ENCODE results near the gene ZKSCAN3.

Gene ZKSCAN3

GRCh38 chr6:28347119-28347518 lies 2.6 kb upstream of the ZKSCAN3 start:
- Histone ChIP-seq H3K18ac (ENCODE audit: low read length) (no peak overlapping the region), H3K4me3 (ENCODE audit: low read length) (no peak overlapping the region), H3K4me1 (ENCODE audit: control insufficient read depth, low read depth, low read length) (no peaks in the 10 kb centered on the region), H3K27ac (ENCODE audit: low read depth, low read length) (no peak overlapping the region), H2BK5ac (ENCODE audit: low read length) (no peak overlapping the region), H3K4ac (ENCODE audit: low read depth, low read length) (no peak overlapping the region), H3K27me3 (ENCODE audit: insufficient read depth, low read length, poor library complexity) (no peaks in the 10 kb centered on the region), H3K56ac (ENCODE audit: low read length) (no peak overlapping the region), H3K79me2 (ENCODE audit: control insufficient read depth, insufficient read depth, low read length) (peaks cover 9% of the 10 kb centered on the region), H2AK5ac (ENCODE audit: low read length) (no peak overlapping the region), H4K5ac (ENCODE audit: low read length) (no peak overlapping the region), H3K36me3 (ENCODE audit: control insufficient read depth, insufficient read depth, low read length) (no peaks in the 10 kb centered on the region), H3K79me1 (ENCODE audit: low read length) (peaks cover 4% of the 10 kb centered on the region), H3K4me2 (ENCODE audit: low read length) (no peak overlapping the region), H3K9ac (ENCODE audit: low read length) (no peak overlapping the region), H4K8ac (ENCODE audit: low read depth, low read length) (no peak overlapping the region), H3K23ac (ENCODE audit: low read length) (no peak overlapping the region), H2BK120ac (ENCODE audit: low read depth, low read length) (no peak overlapping the region), H2BK15ac (replicated peaks; ENCODE audit: low read depth) (no peak overlapping the region)
- peak; percentile 25 for DNase-seq
- no CpG with 5 or more reads among the region's 2 CpGs for WGBS (ENCODE audit: extremely low coverage, insufficient coverage, low lambda C conversion rate)

GRCh38 chr6:28349344-28349891 lies 329 bp upstream of the ZKSCAN3 start:
- no peak overlapping the region for H3K27ac ChIP-seq (ENCODE audit: low read depth, low read length)
- peak overlapping the region; percentile 19 for H3K4me2 ChIP-seq (ENCODE audit: low read length)
- no CpG with 5 or more reads among the region's 9 CpGs for WGBS (ENCODE audit: extremely low coverage, insufficient coverage, low lambda C conversion rate)

GRCh38 chr6:28351087-28351486 lies 1.3 kb downstream of the ZKSCAN3 start:
- H3K4me3 ChIP-seq (ENCODE audit: low read length): no peak overlapping the region
- peak overlapping the region; percentile 21 for H3K9ac ChIP-seq (ENCODE audit: low read length)
- H3K23ac ChIP-seq (ENCODE audit: low read length): no peak overlapping the region
- no peak overlapping the region for H2BK120ac ChIP-seq (ENCODE audit: low read depth, low read length)
- peaks cover 5% of the 10 kb centered on the region for H3K79me1 ChIP-seq (ENCODE audit: low read length)
- H4K8ac ChIP-seq (ENCODE audit: low read depth, low read length): no peak overlapping the region
- H3K4ac ChIP-seq (ENCODE audit: low read depth, low read length): no peak overlapping the region
- H2BK5ac ChIP-seq (ENCODE audit: low read length): no peak overlapping the region
- no peak for DNase-seq
- no peak overlapping the region for H2BK15ac ChIP-seq (replicated peaks; ENCODE audit: low read depth)
- no peak overlapping the region for H2AK5ac ChIP-seq (ENCODE audit: low read length)
- H3K4me1 ChIP-seq (ENCODE audit: control insufficient read depth, low read depth, low read length): peaks cover 1% of the 10 kb centered on the region
- H3K79me2 ChIP-seq (ENCODE audit: control insufficient read depth, insufficient read depth, low read length): peaks cover 12% of the 10 kb centered on the region
- peak overlapping the region; percentile 31 for H3K56ac ChIP-seq (ENCODE audit: low read length)
- H4K5ac ChIP-seq (ENCODE audit: low read length): no peak overlapping the region
- no peaks in the 10 kb centered on the region for H3K36me3 ChIP-seq (ENCODE audit: control insufficient read depth, insufficient read depth, low read length)
- peak overlapping the region; percentile 14 for H3K4me2 ChIP-seq (ENCODE audit: low read length)
- H3K27ac ChIP-seq (ENCODE audit: low read depth, low read length): no peak overlapping the region
- H3K18ac ChIP-seq (ENCODE audit: low read length): no peak overlapping the region
- H3K27me3 ChIP-seq (ENCODE audit: insufficient read depth, low read length, poor library complexity): no peaks in the 10 kb centered on the region
- WGBS (ENCODE audit: extremely low coverage, insufficient coverage, low lambda C conversion rate): no CpG with 5 or more reads among the region's 2 CpGs

More at GRCh38 chr6:28349344-28349891, 329 bp upstream of the ZKSCAN3 start:
- peaks cover 5% of the 10 kb centered on the region for H3K79me1 ChIP-seq (ENCODE audit: low read length)
- no peak overlapping the region for H2BK5ac ChIP-seq (ENCODE audit: low read length)
- H4K5ac ChIP-seq (ENCODE audit: low read length): no peak overlapping the region
- no peak overlapping the region for H2BK120ac ChIP-seq (ENCODE audit: low read depth, low read length)
- peak overlapping the region; percentile 14 for H3K9ac ChIP-seq (ENCODE audit: low read length)
- no peaks in the 10 kb centered on the region for H3K27me3 ChIP-seq (ENCODE audit: insufficient read depth, low read length, poor library complexity)
- no peak for DNase-seq
- no peak overlapping the region for H3K23ac ChIP-seq (ENCODE audit: low read length)
- no peak overlapping the region for H2AK5ac ChIP-seq (ENCODE audit: low read length)
- H3K36me3 ChIP-seq (ENCODE audit: control insufficient read depth, insufficient read depth, low read length): no peaks in the 10 kb centered on the region
- H3K4me3 ChIP-seq (ENCODE audit: low read length): peak overlapping the region; percentile 37
- no peak overlapping the region for H4K8ac ChIP-seq (ENCODE audit: low read depth, low read length)
- H2BK15ac ChIP-seq (replicated peaks; ENCODE audit: low read depth): peak overlapping the region; percentile 85
- H3K4ac ChIP-seq (ENCODE audit: low read depth, low read length): no peak overlapping the region
- H3K56ac ChIP-seq (ENCODE audit: low read length): no peak overlapping the region
- no peaks in the 10 kb centered on the region for H3K4me1 ChIP-seq (ENCODE audit: control insufficient read depth, low read depth, low read length)
- no peak overlapping the region for H3K18ac ChIP-seq (ENCODE audit: low read length)
- peaks cover 12% of the 10 kb centered on the region for H3K79me2 ChIP-seq (ENCODE audit: control insufficient read depth, insufficient read depth, low read length)

GRCh38 chr6:28351493-28351925 lies 1.8 kb downstream of the ZKSCAN3 start:
- Histone ChIP-seq H3K56ac (ENCODE audit: low read length) (no peak overlapping the region), H3K9ac (ENCODE audit: low read length) (no peak overlapping the region), H2BK15ac (replicated peaks; ENCODE audit: low read depth) (no peak overlapping the region), H3K23ac (ENCODE audit: low read length) (no peak overlapping the region), H3K27ac (ENCODE audit: low read depth, low read length) (no peak overlapping the region), H3K4me2 (ENCODE audit: low read length) (no peak overlapping the region), H3K4me3 (ENCODE audit: low read length) (no peak overlapping the region), H3K18ac (ENCODE audit: low read length) (no peak overlapping the region), H3K79me2 (ENCODE audit: control insufficient read depth, insufficient read depth, low read length) (peaks cover 12% of the 10 kb centered on the region), H4K5ac (ENCODE audit: low read length) (no peak overlapping the region), H2BK120ac (ENCODE audit: low read depth, low read length) (no peak overlapping the region), H2AK5ac (ENCODE audit: low read length) (no peak overlapping the region), H3K79me1 (ENCODE audit: low read length) (peaks cover 5% of the 10 kb centered on the region), H2BK5ac (ENCODE audit: low read length) (no peak overlapping the region), H4K8ac (ENCODE audit: low read depth, low read length) (no peak overlapping the region), H3K27me3 (ENCODE audit: insufficient read depth, low read length, poor library complexity) (no peaks in the 10 kb centered on the region), H3K4ac (ENCODE audit: low read depth, low read length) (no peak overlapping the region), H3K4me1 (ENCODE audit: control insufficient read depth, low read depth, low read length) (peaks cover 3% of the 10 kb centered on the region), H3K36me3 (ENCODE audit: control insufficient read depth, insufficient read depth, low read length) (no peaks in the 10 kb centered on the region)
- no CpG with 5 or more reads among the region's 2 CpGs for WGBS (ENCODE audit: extremely low coverage, insufficient coverage, low lambda C conversion rate)
- DNase-seq: no peak

- Histone ChIP-seq H3K18ac (ENCODE audit: low read length) (no peak overlapping the region), H2BK5ac (ENCODE audit: low read length) (no peak overlapping the region), H3K27me3 (ENCODE audit: insufficient read depth, low read length, poor library complexity) (no peaks in the 10 kb centered on the region), H2BK15ac (replicated peaks; ENCODE audit: low read depth) (no peak overlapping the region), H3K79me2 (ENCODE audit: control insufficient read depth, insufficient read depth, low read length) (peaks cover 12% of the 10 kb centered on the region), H3K56ac (ENCODE audit: low read length) (no peak overlapping the region), H4K5ac (ENCODE audit: low read length) (no peak overlapping the region), H3K79me1 (ENCODE audit: low read length) (peaks cover 5% of the 10 kb centered on the region), H3K4ac (ENCODE audit: low read depth, low read length) (no peak overlapping the region), H2BK120ac (ENCODE audit: low read depth, low read length) (no peak overlapping the region), H2AK5ac (ENCODE audit: low read length) (no peak overlapping the region), H3K36me3 (ENCODE audit: control insufficient read depth, insufficient read depth, low read length) (no peaks in the 10 kb centered on the region), H3K23ac (ENCODE audit: low read length) (no peak overlapping the region), H4K8ac (ENCODE audit: low read depth, low read length) (no peak overlapping the region), H3K4me3 (ENCODE audit: low read length) (no peak overlapping the region), H3K4me2 (ENCODE audit: low read length) (no peak overlapping the region), H3K4me1 (ENCODE audit: control insufficient read depth, low read depth, low read length) (peaks cover 4% of the 10 kb centered on the region), H3K9ac (ENCODE audit: low read length) (no peak overlapping the region), H3K27ac (ENCODE audit: low read depth, low read length) (no peak overlapping the region)
- no peak for DNase-seq
- WGBS (ENCODE audit: extremely low coverage, insufficient coverage, low lambda C conversion rate): no CpG with 5 or more reads among the region's 3 CpGs
Measured at GRCh38 chr6:28353356-28353755, 3.6 kb downstream of the ZKSCAN3 start.
